ENCODE data around the gene KCNN3. TPM values are rescaled to one million over a fixed set of nuclear protein-coding genes. Genes with fewer than 3 reads are reported as not detected.

The KCNN3 gene
- total RNA-seq, 3 donors from 2014 or later (not counting 1 experiment from before 2014, with no cell fraction given): 0.05 to 0.95 TPM; not detected in 1

GRCh38 chr1:154866257-154867063 lies 3.6 kb downstream of the KCNN3 start:
- TF ChIP-seq, protein P1, sequence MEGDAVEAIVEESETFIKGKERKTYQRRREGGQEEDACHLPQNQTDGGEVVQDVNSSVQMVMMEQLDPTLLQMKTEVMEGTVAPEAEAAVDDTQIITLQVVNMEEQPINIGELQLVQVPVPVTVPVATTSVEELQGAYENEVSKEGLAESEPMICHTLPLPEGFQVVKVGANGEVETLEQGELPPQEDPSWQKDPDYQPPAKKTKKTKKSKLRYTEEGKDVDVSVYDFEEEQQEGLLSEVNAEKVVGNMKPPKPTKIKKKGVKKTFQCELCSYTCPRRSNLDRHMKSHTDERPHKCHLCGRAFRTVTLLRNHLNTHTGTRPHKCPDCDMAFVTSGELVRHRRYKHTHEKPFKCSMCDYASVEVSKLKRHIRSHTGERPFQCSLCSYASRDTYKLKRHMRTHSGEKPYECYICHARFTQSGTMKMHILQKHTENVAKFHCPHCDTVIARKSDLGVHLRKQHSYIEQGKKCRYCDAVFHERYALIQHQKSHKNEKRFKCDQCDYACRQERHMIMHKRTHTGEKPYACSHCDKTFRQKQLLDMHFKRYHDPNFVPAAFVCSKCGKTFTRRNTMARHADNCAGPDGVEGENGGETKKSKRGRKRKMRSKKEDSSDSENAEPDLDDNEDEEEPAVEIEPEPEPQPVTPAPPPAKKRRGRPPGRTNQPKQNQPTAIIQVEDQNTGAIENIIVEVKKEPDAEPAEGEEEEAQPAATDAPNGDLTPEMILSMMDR (IDR thresholded peaks at IDR 0.05): no peak
- peaks cover 15% of the 10 kb centered on the region for H3K4me1 ChIP-seq (ENCODE audit: control insufficient read depth, insufficient read depth, low read length)
- Mint-ChIP-seq H3K27ac (no peak overlapping the region), H3K4me3 (no peak overlapping the region), H3K36me3 (no peaks in the 10 kb centered on the region), H3K9me3 (no peaks in the 10 kb centered on the region), H3K4me1 (peaks cover 10 to 17% of the 10 kb centered on the region in 2 donors), H3K27me3 (ENCODE audit: low read depth in 2 of 2) (peaks cover 62 to 65% of the 10 kb centered on the region in 2 donors)
- no peaks in the 10 kb centered on the region for H3K9me3 ChIP-seq (ENCODE audit: control insufficient read depth, insufficient read depth, low read length)
- H3K27ac ChIP-seq (ENCODE audit: low read length): no peak overlapping the region
- DNase-seq (no peak), ATAC-seq (no peak)
- intact Hi-C loops (cut with micrococcal nuclease): no loop called here
- peaks cover 19% of the 10 kb centered on the region for H3K27me3 ChIP-seq (ENCODE audit: control insufficient read depth, insufficient read depth, low read length)
- no peak overlapping the region for H3K4me3 ChIP-seq (ENCODE audit: low read length)
- H3K36me3 ChIP-seq (ENCODE audit: control insufficient read depth, insufficient read depth, low read length): no peaks in the 10 kb centered on the region
- WGBS (ENCODE audit: insufficient coverage): 79% methylated on average over 14 of the region's 14 CpGs

DNA sequence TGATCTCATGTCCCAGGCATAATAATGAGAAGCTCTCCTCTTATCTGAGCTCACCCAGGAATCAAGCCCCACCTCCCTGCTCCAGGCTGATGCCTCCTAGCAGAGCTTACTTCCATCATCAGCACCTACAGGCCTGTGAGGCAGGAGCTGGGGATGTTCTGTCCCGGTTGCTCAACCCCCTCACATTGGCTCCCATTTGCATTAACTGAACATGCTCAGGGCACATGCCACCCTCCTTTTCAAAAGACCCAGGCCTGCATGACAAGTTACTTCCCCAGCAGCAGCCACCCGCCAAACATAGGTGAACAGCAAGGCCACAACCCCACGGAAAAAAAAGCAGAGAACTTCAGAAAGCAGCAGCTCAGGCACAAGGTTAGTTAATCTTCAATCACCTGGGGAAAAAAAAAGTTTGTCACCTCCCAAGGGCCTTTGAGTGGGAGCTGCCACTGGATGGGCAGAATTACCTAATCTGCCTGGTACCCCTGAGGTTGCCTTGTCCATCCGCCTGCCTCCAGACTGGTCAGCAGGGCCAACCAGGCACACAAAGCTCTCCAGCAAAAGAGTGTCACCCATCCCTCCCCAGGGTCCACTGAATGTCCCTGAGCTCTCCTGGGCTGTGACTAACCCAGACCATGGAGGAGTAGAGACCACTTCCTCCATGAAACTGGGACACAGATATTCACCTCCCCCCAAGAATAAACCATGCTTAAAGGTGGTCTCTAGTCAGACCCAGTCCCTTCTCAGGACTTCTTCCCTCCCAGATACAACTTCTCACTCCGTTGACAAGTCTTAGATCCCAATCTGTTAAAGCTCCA lies 4.4 kb downstream of the KCNN3 start:
- H3K27ac ChIP-seq (ENCODE audit: low read length): no peak overlapping the region
- H3K36me3 Mint-ChIP-seq: no peaks in the 10 kb centered on the region
- intact Hi-C loops (cut with micrococcal nuclease): no loop called here
- H3K27me3 Mint-ChIP-seq (ENCODE audit: low read depth in 2 of 2): peaks cover 58 to 62% of the 10 kb centered on the region in 2 donors
- 62% methylated on average over 5 of the region's 5 CpGs for WGBS (ENCODE audit: insufficient coverage)
- DNase-seq: no peak
- H3K9me3 Mint-ChIP-seq: no peaks in the 10 kb centered on the region
- H3K27ac Mint-ChIP-seq: no peak overlapping the region
- peaks cover 21% of the 10 kb centered on the region for H3K4me1 ChIP-seq (ENCODE audit: control insufficient read depth, insufficient read depth, low read length)
- no peaks in the 10 kb centered on the region for H3K9me3 ChIP-seq (ENCODE audit: control insufficient read depth, insufficient read depth, low read length)
- H3K36me3 ChIP-seq (ENCODE audit: control insufficient read depth, insufficient read depth, low read length): no peaks in the 10 kb centered on the region
- H3K4me3 ChIP-seq (ENCODE audit: low read length): no peak overlapping the region
- no peak overlapping the region for H3K4me3 Mint-ChIP-seq
- no peak for ATAC-seq
- TF ChIP-seq, protein P1 (IDR thresholded peaks at IDR 0.05): no peak
- H3K27me3 ChIP-seq (ENCODE audit: control insufficient read depth, insufficient read depth, low read length): peaks cover 11% of the 10 kb centered on the region
- H3K4me1 Mint-ChIP-seq: peaks cover 8 to 16% of the 10 kb centered on the region in 2 donors

GRCh38 chr1:154864189-154864975 lies 5.7 kb downstream of the KCNN3 start:
- Mint-ChIP-seq H3K9me3 (no peaks in the 10 kb centered on the region), H3K4me1 (peaks cover 0 to 7% of the 10 kb centered on the region in 2 donors), H3K27ac (no peak overlapping the region), H3K36me3 (no peaks in the 10 kb centered on the region), H3K27me3 (ENCODE audit: low read depth in 2 of 2) (peaks cover 51 to 58% of the 10 kb centered on the region in 2 donors), H3K4me3 (no peak overlapping the region)
- Histone ChIP-seq H3K27me3 (ENCODE audit: control insufficient read depth, insufficient read depth, low read length) (peaks cover 5% of the 10 kb centered on the region), H3K4me3 (ENCODE audit: low read length) (no peak overlapping the region), H3K27ac (ENCODE audit: low read length) (no peak overlapping the region), H3K36me3 (ENCODE audit: control insufficient read depth, insufficient read depth, low read length) (no peaks in the 10 kb centered on the region), H3K9me3 (ENCODE audit: control insufficient read depth, insufficient read depth, low read length) (no peaks in the 10 kb centered on the region), H3K4me1 (ENCODE audit: control insufficient read depth, insufficient read depth, low read length) (peaks cover 20% of the 10 kb centered on the region)
- intact Hi-C loops (cut with micrococcal nuclease): no loop called here
- TF ChIP-seq, protein P1 (IDR thresholded peaks at IDR 0.05): no peak
- DNase-seq (no peak), ATAC-seq (no peak)
- WGBS (ENCODE audit: insufficient coverage): 68% methylated on average over 7 of the region's 8 CpGs
